ENCODE measurements around the gene HIF1A.

The HIF1A gene

GRCh38 chr14:61726778-61727658 is 31.7 kb downstream of the HIF1A start:
- no peak for DNase-seq (ENCODE audit: low read depth)
- H3K4me3 ChIP-seq (ENCODE audit: low read length), result no peak overlapping the region
- no peak for TF ChIP-seq CTCF (conservative IDR thresholded peaks at IDR 0.05; ENCODE audit: low read depth, low read length)

- peak; percentile 42 for TF ChIP-seq CTCF (conservative IDR thresholded peaks at IDR 0.05; ENCODE audit: low read depth, low read length)
- no peak overlapping the region for H3K4me3 ChIP-seq (ENCODE audit: low read length)
- no peak for DNase-seq (ENCODE audit: low read depth)
Observed at GRCh38 chr14:61730756-61731373, 35.6 kb downstream of the HIF1A start.

GRCh38 chr14:61733972-61734371 is 38.7 kb downstream of the HIF1A start:
- no peak for TF ChIP-seq CTCF (conservative IDR thresholded peaks at IDR 0.05; ENCODE audit: low read depth, low read length)
- no peak for DNase-seq (ENCODE audit: low read depth)
- H3K4me3 ChIP-seq (ENCODE audit: low read length), result no peak overlapping the region

- no peak overlapping the region for H3K4me3 ChIP-seq (ENCODE audit: low read length)
- TF ChIP-seq CTCF (conservative IDR thresholded peaks at IDR 0.05; ENCODE audit: low read depth, low read length), result no peak
- DNase-seq (ENCODE audit: low read depth), result no peak
Observed at GRCh38 chr14:61736751-61737150, 41.4 kb downstream of the HIF1A start.

- no peak for DNase-seq (ENCODE audit: low read depth)
- no peak for TF ChIP-seq CTCF (conservative IDR thresholded peaks at IDR 0.05; ENCODE audit: low read depth, low read length)
- no peak overlapping the region for H3K4me3 ChIP-seq (ENCODE audit: low read length)
Observed at GRCh38 chr14:61737915-61738314, 42.6 kb downstream of the HIF1A start.

GRCh38 chr14:61739133-61739532 is 43.8 kb downstream of the HIF1A start:
- H3K4me3 ChIP-seq (ENCODE audit: low read length), result no peak overlapping the region
- DNase-seq (ENCODE audit: low read depth), result no peak
- no peak for TF ChIP-seq CTCF (conservative IDR thresholded peaks at IDR 0.05; ENCODE audit: low read depth, low read length)

- no peak for DNase-seq (ENCODE audit: low read depth)
- no peak for TF ChIP-seq CTCF (conservative IDR thresholded peaks at IDR 0.05; ENCODE audit: low read depth, low read length)
- no peak overlapping the region for H3K4me3 ChIP-seq (ENCODE audit: low read length)
Observed at GRCh38 chr14:61742371-61742770, 47.1 kb downstream of the HIF1A start.
